HG02981 (cell line): ENCODE data around the gene MYLK4.

Experiments
- ATAC-seq: cut with Tn5 transposase; IDR thresholded peaks from one replicate; pipeline ENCODE4 v1.9.1; 2021; ENCODE audit warnings: mild to moderate bottlenecking, moderate library complexity; ENCODE audit not compliant: unreplicated experiment

Gene MYLK4

GRCh38 chr6:2750832-2751231 is at the start of gene MYLK4:
MYLK4 (minus strand) TSS chr6:2750922; CDS start chr6:2749294, 1,628 bp downstream.
- ATAC-seq: no peak

- ATAC-seq: no peak
These were observed 49.3 kb upstream of the MYLK4 start for GRCh38 chr6:2799936-2800527.

- no peak for ATAC-seq
These were observed 47.9 kb upstream of the MYLK4 start for GRCh38 chr6:2798586-2799134.

- no peak for ATAC-seq
These were observed 46.9 kb upstream of the MYLK4 start for GRCh38 chr6:2797564-2798031.

GRCh38 chr6:2796861-2797260 is 46.1 kb upstream of the MYLK4 start:
- ATAC-seq: no peak

- ATAC-seq: no peak
These were observed 45.2 kb upstream of the MYLK4 start for GRCh38 chr6:2795956-2796355.

- no peak for ATAC-seq
These were observed 44.4 kb upstream of the MYLK4 start for GRCh38 chr6:2795162-2795561.

GRCh38 chr6:2794171-2794730 is 43.5 kb upstream of the MYLK4 start:
- no peak for ATAC-seq

GRCh38 chr6:2793534-2794151 is 42.9 kb upstream of the MYLK4 start:
- ATAC-seq: no peak

- no peak for ATAC-seq
These were observed 41.8 kb upstream of the MYLK4 start for GRCh38 chr6:2792330-2793110.

- ATAC-seq: no peak
These were observed 40.8 kb upstream of the MYLK4 start for GRCh38 chr6:2791450-2791974.

GRCh38 chr6:2790588-2791449 is 40.1 kb upstream of the MYLK4 start:
- peak; percentile 57 for ATAC-seq

GRCh38 chr6:2786269-2786668 is 35.5 kb upstream of the MYLK4 start:
- no peak for ATAC-seq

- ATAC-seq: no peak
These were observed 34.2 kb upstream of the MYLK4 start for GRCh38 chr6:2784930-2785329.

GRCh38 chr6:2784061-2784460 is 33.3 kb upstream of the MYLK4 start:
- no peak for ATAC-seq

GRCh38 chr6:2783188-2783963 is 32.7 kb upstream of the MYLK4 start:
- ATAC-seq: no peak

- ATAC-seq: no peak
These were observed 32.1 kb upstream of the MYLK4 start for GRCh38 chr6:2782825-2783187.

- no peak for ATAC-seq
These were observed 31.6 kb upstream of the MYLK4 start for GRCh38 chr6:2782356-2782708.

- ATAC-seq: no peak
These were observed 31.1 kb upstream of the MYLK4 start for GRCh38 chr6:2781685-2782355.
